Upper lobe of right lung (tissue), 1 donor: ENCODE data around the gene PLEKHG1. TPM values are rescaled to one million over a fixed set of nuclear protein-coding genes. Genes with fewer than 3 reads are reported as not detected.

Experiments used
- ATAC-seq: fragments of 200-7000 bp; cut with Tn5 transposase; one replicate; pipeline ENCODE4 v1.9.1; 2020; ENCODE audit warnings: mild to moderate bottlenecking, moderate library complexity
- DNase-seq: peaks from one replicate; pipeline ENCODE4 v3.0.0-alpha.2; 2020
- H3K27ac ChIP-seq: fragments of 200-600 bp; one replicate; pipeline ENCODE4 v1.8.0; 2022
- H3K27me3 ChIP-seq: fragments of 200-600 bp; one replicate; pipeline ENCODE4 v1.8.0; 2022; ENCODE audit warnings: mild to moderate bottlenecking
- H3K36me3 ChIP-seq: fragments of 200-600 bp; one replicate; pipeline ENCODE4 v1.8.0; 2022
- H3K4me1 ChIP-seq: fragments of 200-600 bp; one replicate; pipeline ENCODE4 v1.8.0; 2022
- H3K4me3 ChIP-seq: fragments of 200-600 bp; one replicate; pipeline ENCODE4 v1.8.0; 2022; ENCODE audit warnings: mild to moderate bottlenecking
- H3K9me3 ChIP-seq: fragments of 200-600 bp; one replicate; pipeline ENCODE4 v1.8.0; 2022
- intact Hi-C: fragments of 100-400 bp; cut with DNase I; formaldehyde crosslinking; loops from one replicate; pipeline ENCODE4 v1.11.0; 2022
- total RNA-seq: library from RNA; stranded (reverse); fragmentation: NEBNext Ultra II Directional; extraction: Animal tissue kit (Norgen Biotek cat#: 25700); gene quantifications from one replicate; pipeline ENCODE4 v1.2.1, GENCODE V29; 2021
- TF ChIP-seq, protein P1 (sequence below): fragments of 200-600 bp; IDR thresholded peaks from one replicate; pipeline ENCODE4 v1.8.0; 2022; ENCODE audit warnings: antibody characterized with exemption
- donor health status: DM: no; HTN: yes; CAD: no; lungs with severe emphysema.

The PLEKHG1 gene
- total RNA-seq, 1 donor from 2014 or later: 34.6 TPM

DNA sequence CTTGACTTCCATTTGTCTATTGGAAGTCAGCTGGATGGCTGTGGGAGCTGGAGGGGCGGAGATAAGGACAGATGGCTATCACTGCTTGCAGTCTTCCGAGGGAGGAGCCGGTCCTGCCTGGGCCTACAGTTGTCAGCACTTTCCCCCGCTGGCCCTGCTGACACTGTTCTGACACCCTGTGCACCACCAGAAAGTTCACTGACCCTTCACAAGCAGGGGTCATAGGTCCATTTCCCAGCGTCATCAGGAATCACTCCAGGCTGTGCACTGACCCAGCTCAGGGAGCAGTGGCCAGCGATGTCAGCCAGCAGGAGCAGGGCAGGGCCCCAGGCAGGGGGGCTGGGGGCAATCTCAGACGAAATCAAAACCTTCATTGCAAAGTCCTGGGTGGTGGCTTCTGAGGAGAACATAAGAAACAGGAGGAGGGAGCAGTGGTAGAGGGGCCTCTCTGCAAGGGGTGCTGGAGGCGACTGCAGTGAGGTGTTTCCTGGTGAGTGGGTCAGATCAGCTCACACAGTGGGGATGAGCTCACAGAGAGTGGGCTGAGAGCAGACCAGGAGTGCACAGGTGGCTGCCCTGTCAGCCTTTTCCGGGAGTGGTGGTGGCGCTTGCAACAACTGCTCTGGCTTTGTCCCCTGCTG, 26.5 kb upstream of the PLEKHG1 start:
- Histone ChIP-seq H3K9me3 (no peaks in the 10 kb centered on the region), H3K27me3 (no peaks in the 10 kb centered on the region), H3K4me3 (no peak overlapping the region), H3K27ac (no peak overlapping the region), H3K4me1 (no peaks in the 10 kb centered on the region), H3K36me3 (no peaks in the 10 kb centered on the region)
- DNase-seq: no peak
- intact Hi-C loops: no loop called here
- ATAC-seq: peak; percentile 48
- TF ChIP-seq, protein P1, sequence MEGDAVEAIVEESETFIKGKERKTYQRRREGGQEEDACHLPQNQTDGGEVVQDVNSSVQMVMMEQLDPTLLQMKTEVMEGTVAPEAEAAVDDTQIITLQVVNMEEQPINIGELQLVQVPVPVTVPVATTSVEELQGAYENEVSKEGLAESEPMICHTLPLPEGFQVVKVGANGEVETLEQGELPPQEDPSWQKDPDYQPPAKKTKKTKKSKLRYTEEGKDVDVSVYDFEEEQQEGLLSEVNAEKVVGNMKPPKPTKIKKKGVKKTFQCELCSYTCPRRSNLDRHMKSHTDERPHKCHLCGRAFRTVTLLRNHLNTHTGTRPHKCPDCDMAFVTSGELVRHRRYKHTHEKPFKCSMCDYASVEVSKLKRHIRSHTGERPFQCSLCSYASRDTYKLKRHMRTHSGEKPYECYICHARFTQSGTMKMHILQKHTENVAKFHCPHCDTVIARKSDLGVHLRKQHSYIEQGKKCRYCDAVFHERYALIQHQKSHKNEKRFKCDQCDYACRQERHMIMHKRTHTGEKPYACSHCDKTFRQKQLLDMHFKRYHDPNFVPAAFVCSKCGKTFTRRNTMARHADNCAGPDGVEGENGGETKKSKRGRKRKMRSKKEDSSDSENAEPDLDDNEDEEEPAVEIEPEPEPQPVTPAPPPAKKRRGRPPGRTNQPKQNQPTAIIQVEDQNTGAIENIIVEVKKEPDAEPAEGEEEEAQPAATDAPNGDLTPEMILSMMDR: no peak

GRCh38 chr6:150575836-150576235, 23.8 kb upstream of the PLEKHG1 start:
- Histone ChIP-seq H3K27me3 (no peaks in the 10 kb centered on the region), H3K36me3 (no peaks in the 10 kb centered on the region), H3K4me3 (no peak overlapping the region), H3K4me1 (no peaks in the 10 kb centered on the region), H3K9me3 (no peaks in the 10 kb centered on the region), H3K27ac (no peak overlapping the region)
- DNase-seq (no peak), ATAC-seq (no peak)
- intact Hi-C loops: no loop called here
- TF ChIP-seq, protein P1: no peak

GRCh38 chr6:150576651-150577226, 22.9 kb upstream of the PLEKHG1 start:
- TF ChIP-seq, protein P1: no peak

DNA sequence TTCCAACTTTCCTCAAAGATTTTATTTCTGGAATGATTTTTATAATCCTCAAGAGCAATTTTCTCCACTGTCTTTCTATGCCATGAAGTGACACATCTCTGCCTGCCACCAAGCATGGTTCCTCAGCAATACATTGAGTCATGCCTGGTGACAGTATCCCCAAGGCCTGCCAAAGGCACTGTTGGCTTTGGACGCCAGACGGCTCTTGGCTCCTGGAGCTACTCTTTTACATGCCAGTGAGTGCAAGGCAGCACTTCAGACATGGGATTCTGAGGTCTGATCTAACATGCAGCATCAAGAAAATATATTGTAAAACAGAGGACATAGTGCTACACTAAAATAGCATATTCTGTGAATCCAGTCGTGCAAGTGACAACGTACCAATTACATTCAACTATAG, 20.1 kb upstream of the PLEKHG1 start:
- ATAC-seq (no peak), DNase-seq (no peak)
- H3K4me1 ChIP-seq: no peaks in the 10 kb centered on the region
- H3K36me3 ChIP-seq: no peaks in the 10 kb centered on the region
- intact Hi-C loops: no loop called here
- H3K9me3 ChIP-seq: no peaks in the 10 kb centered on the region
- no peak overlapping the region for H3K4me3 ChIP-seq
- H3K27me3 ChIP-seq: no peaks in the 10 kb centered on the region
- TF ChIP-seq, protein P1: no peak
- no peak overlapping the region for H3K27ac ChIP-seq

More at GRCh38 chr6:150576651-150577226, 22.9 kb upstream of the PLEKHG1 start:
- no peaks in the 10 kb centered on the region for H3K36me3 ChIP-seq
- DNase-seq: no peak
- H3K9me3 ChIP-seq: no peaks in the 10 kb centered on the region
- no peak overlapping the region for H3K4me3 ChIP-seq
- no peak overlapping the region for H3K27ac ChIP-seq
- H3K27me3 ChIP-seq: no peaks in the 10 kb centered on the region
- intact Hi-C loops: no loop called here
- ATAC-seq: no peak
- H3K4me1 ChIP-seq: no peaks in the 10 kb centered on the region

DNA sequence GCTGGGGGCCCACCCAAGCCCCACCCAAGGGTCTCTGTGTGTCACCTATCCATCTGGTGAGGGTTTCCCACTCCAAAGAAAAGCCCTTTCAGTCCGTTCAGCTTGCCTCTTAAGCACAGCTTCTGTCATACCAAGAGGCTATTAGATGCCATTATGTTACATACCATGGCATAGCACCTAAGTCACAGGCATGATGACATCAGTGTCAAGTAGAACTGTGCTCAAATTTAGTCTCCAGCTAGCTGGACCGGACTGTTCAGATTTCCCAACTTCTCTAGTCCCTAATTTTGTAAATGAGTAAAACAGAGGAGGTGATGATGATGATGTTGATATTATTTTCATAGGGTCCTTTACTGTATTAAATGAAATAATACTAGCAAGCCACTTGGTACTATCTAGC, 19.2 kb upstream of the PLEKHG1 start:
- Histone ChIP-seq H3K4me1 (no peaks in the 10 kb centered on the region), H3K27ac (no peak overlapping the region), H3K36me3 (no peaks in the 10 kb centered on the region), H3K4me3 (no peak overlapping the region), H3K9me3 (no peaks in the 10 kb centered on the region), H3K27me3 (no peaks in the 10 kb centered on the region)
- no peak for DNase-seq
- intact Hi-C loops: no loop called here
- no peak for ATAC-seq
- TF ChIP-seq, protein P1: no peak
